ENCODE measurements around the gene LIN28A.
A peak's percentile ranks its signal among the peaks of the same experiment; 100 is the strongest.

GRCh38 chr1:26472320-26472900, 61.8 kb downstream of the LIN28A start, which contains the start of gene HMGN2:
- TF ChIP-seq, protein P1, sequence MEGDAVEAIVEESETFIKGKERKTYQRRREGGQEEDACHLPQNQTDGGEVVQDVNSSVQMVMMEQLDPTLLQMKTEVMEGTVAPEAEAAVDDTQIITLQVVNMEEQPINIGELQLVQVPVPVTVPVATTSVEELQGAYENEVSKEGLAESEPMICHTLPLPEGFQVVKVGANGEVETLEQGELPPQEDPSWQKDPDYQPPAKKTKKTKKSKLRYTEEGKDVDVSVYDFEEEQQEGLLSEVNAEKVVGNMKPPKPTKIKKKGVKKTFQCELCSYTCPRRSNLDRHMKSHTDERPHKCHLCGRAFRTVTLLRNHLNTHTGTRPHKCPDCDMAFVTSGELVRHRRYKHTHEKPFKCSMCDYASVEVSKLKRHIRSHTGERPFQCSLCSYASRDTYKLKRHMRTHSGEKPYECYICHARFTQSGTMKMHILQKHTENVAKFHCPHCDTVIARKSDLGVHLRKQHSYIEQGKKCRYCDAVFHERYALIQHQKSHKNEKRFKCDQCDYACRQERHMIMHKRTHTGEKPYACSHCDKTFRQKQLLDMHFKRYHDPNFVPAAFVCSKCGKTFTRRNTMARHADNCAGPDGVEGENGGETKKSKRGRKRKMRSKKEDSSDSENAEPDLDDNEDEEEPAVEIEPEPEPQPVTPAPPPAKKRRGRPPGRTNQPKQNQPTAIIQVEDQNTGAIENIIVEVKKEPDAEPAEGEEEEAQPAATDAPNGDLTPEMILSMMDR (IDR thresholded peaks at IDR 0.05 in 2 of 3, conservative IDR thresholded peaks at IDR 0.05 in 1 of 3; ENCODE audit: control insufficient read depth in 2 of 3, extremely low read depth in 1 of 3, insufficient read depth in 1 of 3, low read depth in 3 of 3, low read length in 3 of 3), result no peak
- TF ChIP-seq EZH2 (IDR thresholded peaks at IDR 0.05; ENCODE audit: borderline replicate concordance, control insufficient read depth, low read depth, low read length) (no peak), FOXM1 (IDR thresholded peaks at IDR 0.05; ENCODE audit: low read depth, low read length) (no peak), FOS (IDR thresholded peaks at IDR 0.05; ENCODE audit: borderline replicate concordance, extremely low read depth, insufficient read length) (peak; percentile 12), NR2F1 (conservative IDR thresholded peaks at IDR 0.05) (peak; percentile 59)
